Fibroblast of skin of left quadriceps (primary cell): ENCODE results near the gene FBXO31.
"Not testable (repeated sequence)": the region's sequence is repeated elsewhere in the genome, so short reads cannot be mapped to it uniquely, and the experiment has no call there.

Experiments used
- DNase-seq, 2 experiments: peaks; one replicate each; pipeline ENCODE4 v3.0.0-alpha.2; 2013; ENCODE audit warnings: low read depth in 2 of 2

Gene FBXO31

DNA sequence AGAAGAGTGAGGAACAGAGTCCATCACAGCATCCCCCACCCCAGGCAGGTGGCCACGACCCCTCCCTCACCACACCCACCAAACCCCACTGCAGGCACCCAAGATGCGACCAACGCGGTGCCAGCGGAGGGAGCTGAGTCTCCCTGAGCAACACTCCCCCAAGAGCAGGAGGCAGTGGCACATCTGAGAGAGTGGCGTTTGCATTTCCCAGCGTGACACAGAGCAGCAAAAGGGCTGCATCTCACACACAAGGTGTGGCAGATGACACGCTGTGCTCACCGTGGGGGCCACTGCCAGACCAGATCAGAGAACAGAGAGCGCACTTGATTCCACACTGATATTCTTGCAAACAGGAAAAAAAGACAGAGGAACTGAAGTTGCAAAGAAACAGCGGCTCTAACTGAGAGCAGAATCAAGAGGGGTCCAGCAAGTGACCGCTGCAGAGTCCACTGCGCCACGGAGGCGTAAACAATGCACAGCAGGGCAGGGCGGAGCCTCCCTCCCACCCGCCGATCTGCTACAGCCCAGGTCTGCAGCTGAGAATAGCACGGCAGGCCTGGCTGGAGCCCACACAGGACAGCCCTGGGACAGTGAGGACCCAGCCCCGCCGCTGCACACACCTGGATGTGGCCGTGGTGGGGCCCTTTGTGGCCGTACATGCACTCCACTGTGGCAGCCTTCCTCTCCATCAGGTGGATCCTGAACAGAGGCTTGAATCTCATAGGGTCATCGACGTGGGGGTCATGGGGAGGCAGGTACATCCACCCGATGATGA, 40.4 kb downstream of the FBXO31 start:
- no peak for DNase-seq

DNA sequence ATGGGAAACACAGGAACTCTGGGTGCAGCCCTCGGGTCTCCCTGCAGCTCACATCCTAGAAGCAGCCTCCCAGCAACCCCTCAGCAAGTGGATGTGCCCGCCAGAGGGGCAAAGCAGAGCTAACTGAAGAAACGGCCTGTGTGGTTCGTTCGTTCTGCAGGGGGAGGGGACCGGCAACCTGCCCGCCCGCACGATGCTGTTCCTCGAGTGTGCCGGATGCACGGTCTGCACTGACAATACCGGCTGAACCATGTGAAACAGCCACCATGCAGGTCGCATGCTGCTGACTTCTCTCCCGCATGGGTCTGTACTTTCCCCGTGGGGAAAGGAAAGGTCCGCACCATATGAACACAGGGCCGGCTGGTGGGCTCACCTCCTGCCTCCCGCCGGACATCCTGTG, 41.1 kb downstream of the FBXO31 start:
- no peak for DNase-seq

GRCh38 chr16:87340198-87340597, 43.4 kb downstream of the FBXO31 start:
- no peak for DNase-seq

DNA sequence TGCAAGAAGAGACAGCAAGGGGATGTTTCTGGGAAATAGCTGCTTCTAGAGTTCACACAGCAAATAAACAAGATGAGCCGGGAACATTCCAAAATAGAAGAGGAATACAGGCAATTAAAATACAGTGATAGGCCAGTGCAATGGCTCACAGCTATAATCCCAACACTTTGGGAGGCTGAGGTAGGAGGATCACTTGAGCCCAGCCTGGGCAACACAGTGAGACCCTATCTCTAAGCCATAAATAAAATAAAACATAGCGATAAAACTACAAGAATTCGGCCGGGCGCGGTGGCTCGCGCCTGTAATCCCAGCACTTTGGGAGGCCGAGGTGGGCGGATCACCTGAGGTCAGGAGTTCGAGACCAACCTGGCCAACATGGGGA, 43.9 kb downstream of the FBXO31 start:
- DNase-seq, result not testable (repeated sequence)

- no peak for DNase-seq
Observed at GRCh38 chr16:87339086-87339723, 44.4 kb downstream of the FBXO31 start.

- DNase-seq, result no peak
Observed at GRCh38 chr16:87338155-87338765, 45.3 kb downstream of the FBXO31 start.

GRCh38 chr16:87337262-87337771, 46.3 kb downstream of the FBXO31 start:
- no peak for DNase-seq

- no peak for DNase-seq
Observed at GRCh38 chr16:87336434-87337240, 46.9 kb downstream of the FBXO31 start.

- no peak for DNase-seq
Observed at GRCh38 chr16:87335625-87336433, 47.7 kb downstream of the FBXO31 start.

DNA sequence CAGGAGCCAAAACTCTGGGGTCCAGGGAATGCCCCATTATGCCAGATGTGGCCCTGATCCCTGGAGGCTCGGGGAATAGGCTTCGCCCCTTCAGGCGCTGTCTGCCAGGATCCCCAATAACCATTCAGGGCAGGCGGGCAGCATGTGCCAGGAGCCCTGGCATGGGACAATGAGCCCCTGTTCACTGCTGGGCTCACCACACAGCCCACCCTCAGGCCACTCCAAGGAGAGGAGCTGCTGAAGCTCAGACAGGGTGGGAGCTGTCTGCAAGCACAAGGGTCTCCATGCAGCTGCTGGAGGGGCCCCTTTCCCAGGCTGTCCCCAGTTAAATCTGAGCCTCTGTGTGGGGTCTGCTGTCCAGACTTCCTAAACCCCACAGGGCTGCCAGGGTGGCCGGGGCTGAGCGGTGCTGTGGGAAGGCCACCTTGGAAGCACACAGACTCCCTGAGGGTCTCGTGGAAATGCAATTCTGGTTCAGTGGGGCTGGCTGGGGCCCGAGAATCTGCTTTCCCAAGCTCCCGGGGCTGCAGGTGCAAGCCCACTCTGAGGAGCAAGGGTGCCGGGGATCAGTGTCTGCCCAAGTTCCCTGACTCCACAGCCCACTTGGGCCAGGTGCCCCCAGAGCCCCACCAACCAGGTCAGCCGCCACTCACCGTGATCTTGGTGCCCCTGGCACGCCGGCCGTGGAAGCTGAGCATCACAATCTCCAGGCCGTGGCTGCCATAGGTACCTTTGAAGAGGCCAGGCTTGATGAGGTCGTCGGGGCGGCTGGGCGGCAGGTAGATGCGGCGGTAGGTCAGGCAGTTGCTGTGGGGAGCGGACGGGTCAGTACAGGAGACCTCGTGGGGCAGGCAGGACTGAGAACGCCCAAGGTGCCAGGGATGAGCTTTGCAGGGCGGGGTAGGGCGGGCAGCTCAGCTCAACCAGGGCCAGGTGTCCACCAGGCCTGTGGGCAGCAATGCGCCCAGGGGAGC, 48.6 kb downstream of the FBXO31 start:
- no peak for DNase-seq

DNA sequence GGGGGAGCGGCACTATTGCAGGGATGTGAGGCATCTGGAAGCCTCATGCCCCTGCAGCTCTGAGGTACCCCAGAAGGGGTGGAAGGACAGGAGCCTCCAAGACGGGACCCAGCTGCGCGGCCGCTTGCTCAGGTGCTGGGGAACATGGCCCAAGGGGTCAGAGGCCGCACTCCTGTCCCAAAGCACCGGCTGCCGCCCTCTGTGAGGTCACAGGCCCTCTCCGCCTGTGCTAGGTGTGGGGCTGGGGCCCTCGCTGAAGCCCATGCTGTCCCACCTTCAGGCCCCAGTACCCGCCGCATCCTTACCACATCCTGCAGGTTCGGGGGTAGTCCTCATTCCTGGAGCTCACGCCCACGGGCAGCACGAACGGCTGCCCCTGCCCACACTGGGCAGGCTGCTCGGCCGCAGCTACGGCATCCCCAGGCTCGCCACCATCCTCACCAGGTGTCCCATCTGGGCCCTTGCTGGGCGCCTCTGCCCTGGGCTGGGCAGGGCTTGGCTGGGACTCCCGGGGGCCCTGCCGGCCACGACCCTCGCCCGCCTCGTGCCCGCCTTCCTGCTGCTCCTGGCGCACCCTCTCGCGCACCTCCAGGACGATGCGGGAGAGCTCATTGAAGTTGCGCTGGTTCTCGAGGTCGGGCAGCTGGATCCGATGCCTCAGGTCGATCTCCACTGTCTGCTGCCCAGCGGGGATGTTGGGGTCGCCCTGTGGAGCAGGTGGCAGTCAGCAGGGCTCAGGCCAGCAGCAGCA, 49.8 kb downstream of the FBXO31 start:
- DNase-seq, result no peak

GRCh38 chr16:87333101-87333500, 50.5 kb downstream of the FBXO31 start:
- no peak for DNase-seq

GRCh38 chr16:87332150-87332549, 51.4 kb downstream of the FBXO31 start:
- DNase-seq, result no peak

DNA sequence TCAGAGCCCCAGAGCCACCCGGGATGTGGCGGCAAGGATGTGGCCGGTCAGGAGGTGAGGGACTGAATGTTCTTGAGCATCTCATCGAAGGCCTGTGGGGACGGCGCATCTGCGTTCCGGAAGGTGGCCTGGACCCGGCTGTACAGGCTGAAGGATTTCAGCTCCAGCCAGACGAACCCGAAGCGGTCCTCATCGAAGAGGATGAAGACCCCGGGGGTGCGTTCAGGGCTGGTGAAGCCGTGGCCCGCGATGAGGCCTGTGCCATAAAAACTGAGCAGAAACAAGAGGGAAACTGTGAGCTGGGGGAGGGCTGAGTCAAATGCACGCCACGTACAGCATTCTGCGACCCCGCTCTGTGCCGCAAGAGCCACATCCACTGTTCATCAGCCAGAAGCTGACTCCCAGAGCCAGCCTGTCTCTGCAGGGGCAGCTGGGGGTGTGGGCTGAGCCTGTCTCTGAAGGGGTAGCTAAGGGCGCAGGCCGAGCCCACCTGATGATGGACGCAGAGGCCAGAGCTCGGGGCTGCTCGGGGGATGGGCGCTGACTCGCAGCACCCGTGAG, 52.3 kb downstream of the FBXO31 start:
- DNase-seq, result no peak

GRCh38 chr16:87330646-87331045, 52.9 kb downstream of the FBXO31 start:
- no peak for DNase-seq

GRCh38 chr16:87330257-87330624, 53.3 kb downstream of the FBXO31 start:
- no peak for DNase-seq

DNA sequence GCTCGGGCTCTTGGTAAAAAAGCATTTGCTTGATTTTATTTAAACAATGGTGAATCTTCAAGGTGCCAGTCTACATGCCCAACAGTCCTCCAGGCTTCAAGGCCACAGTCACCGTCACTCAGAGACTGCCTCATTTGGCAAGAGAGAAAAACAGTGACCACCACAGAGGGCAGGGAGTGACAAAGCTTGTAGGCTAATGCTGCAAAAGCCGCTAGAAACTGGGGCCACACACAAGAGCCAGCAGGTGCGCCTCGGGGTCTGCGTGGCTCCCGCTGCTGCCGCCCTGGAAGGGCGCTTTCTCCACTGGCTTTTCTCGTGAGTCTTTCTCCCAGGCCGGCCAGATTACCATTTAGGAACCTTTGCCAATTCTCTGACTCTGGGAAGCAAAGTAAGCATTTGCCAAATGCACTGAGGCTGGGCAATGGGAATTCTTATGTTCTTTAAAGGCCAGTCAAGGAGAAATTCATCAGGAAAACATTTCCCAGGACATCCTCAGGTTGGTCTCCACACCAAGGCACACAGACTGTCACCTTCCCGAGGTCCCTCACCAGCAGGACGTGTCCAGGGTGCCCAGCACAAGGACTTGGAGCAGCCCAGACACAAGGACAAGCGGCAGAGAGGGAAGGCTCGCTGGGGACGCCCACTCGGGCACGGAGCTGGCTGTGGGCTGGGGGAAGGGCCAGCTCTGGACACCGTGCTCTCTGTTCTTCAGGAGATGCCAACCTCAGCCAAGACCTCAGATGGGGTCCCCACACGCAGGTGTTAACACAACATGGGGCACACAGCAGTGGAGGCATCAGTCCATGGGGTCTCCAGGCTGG, 53.9 kb downstream of the FBXO31 start:
- DNase-seq, result no peak

- no peak for DNase-seq
Observed at GRCh38 chr16:87328846-87329245, 54.7 kb downstream of the FBXO31 start.
